Neural progenitor cell (in vitro differentiated cells): ENCODE data around the gene ACE2. TPM values are rescaled to one million over a fixed set of nuclear protein-coding genes. Genes with fewer than 3 reads are reported as not detected.
A peak's percentile ranks its signal among the peaks of the same experiment; 100 is the strongest.

ENCODE experiments used
- DNase-seq: peaks from one replicate; pipeline ENCODE4 v3.0.0-alpha.2; 2016; ENCODE audit warnings: low spot score
- H2AFZ ChIP-seq: fragments of 200-600 bp; sonication (generic); replicated peaks from 2 replicates; pipeline ENCODE4 v1.6.1; 2016; ENCODE audit warnings: antibody characterized with exemption
- H3F3A ChIP-seq: fragments of 200-600 bp; sonication (generic); 2 replicates; pipeline ENCODE4 v1.6.1; 2016; ENCODE audit warnings: antibody characterized with exemption, low read depth
- H3K27ac ChIP-seq: fragments of 200-600 bp; sonication (generic); 2 replicates; pipeline ENCODE4 v1.5.1; 2016; ENCODE audit warnings: mild to moderate bottlenecking
- H3K27me3 ChIP-seq: fragments of 200-600 bp; sonication (generic); 2 replicates; pipeline ENCODE4 v1.6.1; 2016; ENCODE audit warnings: mild to moderate bottlenecking, moderate library complexity
- H3K36me3 ChIP-seq: fragments of 200-600 bp; sonication (generic); 2 replicates; pipeline ENCODE4 v1.5.1; 2016
- H3K4me1 ChIP-seq: fragments of 200-600 bp; sonication (generic); 2 replicates; pipeline ENCODE4 v1.6.1; 2016; ENCODE audit warnings: mixed run types
- H3K4me2 ChIP-seq: fragments of 200-600 bp; sonication (generic); 2 replicates; pipeline ENCODE4 v1.6.1; 2016
- H3K4me3 ChIP-seq: fragments of 200-600 bp; sonication (generic); 2 replicates; pipeline ENCODE4 v1.5.1; 2016
- H3K79me2 ChIP-seq: fragments of 200-600 bp; sonication (generic); 2 replicates; pipeline ENCODE4 v1.6.1; 2016; ENCODE audit warnings: low read depth
- H3K9ac ChIP-seq: fragments of 200-600 bp; sonication (generic); 2 replicates; pipeline ENCODE4 v1.6.1; 2016
- H3K9me3 ChIP-seq: fragments of 200-600 bp; sonication (generic); 2 replicates; pipeline ENCODE4 v1.5.1; 2016; ENCODE audit warnings: low read depth
- H4K20me1 ChIP-seq: fragments of 200-600 bp; sonication (generic); 2 replicates; pipeline ENCODE4 v1.6.1; 2016; ENCODE audit warnings: low read depth
- H3K27ac Mint-ChIP-seq: 3 replicates; pipeline ENCODE4 v1.8.0; 2021; ENCODE audit warnings: mixed read lengths
- H3K27me3 Mint-ChIP-seq: 2 replicates; pipeline ENCODE4 v1.8.0; 2022; ENCODE audit warnings: low read depth, mild to moderate bottlenecking, inconsistent platforms, moderate library complexity, mixed read lengths; ENCODE audit not compliant: insufficient read depth
- H3K36me3 Mint-ChIP-seq: 3 replicates; pipeline ENCODE4 v1.8.0; 2021; ENCODE audit warnings: mixed read lengths
- H3K4me1 Mint-ChIP-seq: 3 replicates; pipeline ENCODE4 v1.8.0; 2021; ENCODE audit warnings: mixed read lengths
- H3K4me3 Mint-ChIP-seq: 3 replicates; pipeline ENCODE4 v1.8.0; 2021; ENCODE audit warnings: mild to moderate bottlenecking, moderate library complexity, mixed read lengths
- H3K9me3 Mint-ChIP-seq: 3 replicates; pipeline ENCODE4 v1.8.0; 2020; ENCODE audit warnings: mixed read lengths
- CTCF ChIP-seq: fragments of 200-600 bp; sonication (generic); IDR thresholded peaks from 2 replicates; pipeline ENCODE4 v1.5.1; 2017; ENCODE audit warnings: antibody characterized with exemption, mild to moderate bottlenecking
- EZH2 ChIP-seq: fragments of 200-600 bp; sonication (generic); IDR thresholded peaks from 2 replicates; pipeline ENCODE4 v1.6.1; 2017; ENCODE audit warnings: antibody characterized with exemption, mild to moderate bottlenecking, moderate library complexity
- EZH2phosphoT487 ChIP-seq: fragments of 200-600 bp; sonication (generic); IDR thresholded peaks from 2 replicates; pipeline ENCODE4 v1.6.1; 2017; ENCODE audit warnings: antibody characterized with exemption
- total RNA-seq: library from RNA; depleted of rRNA; stranded (reverse); fragments of >200 nt; gene quantifications from 2 replicates; pipeline ENCODE4 v1.2.3, GENCODE V29; 2015; ENCODE audit warnings: low replicate concordance

The ACE2 gene
- total RNA-seq, 1 donor from 2014 or later = 0.17 TPM

GRCh38 chrX:15645266-15645665 lies 44.5 kb upstream of the ACE2 start:
- DNase-seq = peak; percentile 17
- peak; percentile 26 for TF ChIP-seq CTCF
- TF ChIP-seq EZH2phosphoT487 = no peak
- H2AFZ ChIP-seq = peak overlapping the region; percentile 51

GRCh38 chrX:15644560-15644872 lies 43.8 kb upstream of the ACE2 start:
- H3K79me2 ChIP-seq = no peaks in the 10 kb centered on the region
- Mint-ChIP-seq H3K4me1 (peaks cover 4% of the 10 kb centered on the region), H3K36me3 (no peaks in the 10 kb centered on the region), H3K27ac (no peak overlapping the region), H3K4me3 (no peak overlapping the region), H3K9me3 (no peaks in the 10 kb centered on the region), H3K27me3 (no peaks in the 10 kb centered on the region)
- no peak overlapping the region for H3K4me3 ChIP-seq
- H3K4me2 ChIP-seq = no peak overlapping the region
- no peaks in the 10 kb centered on the region for H3K27me3 ChIP-seq
- H3F3A ChIP-seq = no peaks in the 10 kb centered on the region
- no peak for TF ChIP-seq EZH2phosphoT487
- TF ChIP-seq EZH2 = no peak
- TF ChIP-seq CTCF = no peak
- DNase-seq = no peak
- no peaks in the 10 kb centered on the region for H3K36me3 ChIP-seq
- H3K9me3 ChIP-seq = no peaks in the 10 kb centered on the region
- H2AFZ ChIP-seq = no peak overlapping the region
- no peaks in the 10 kb centered on the region for H3K4me1 ChIP-seq
- no peak overlapping the region for H3K27ac ChIP-seq
- H3K9ac ChIP-seq = no peak overlapping the region
- H4K20me1 ChIP-seq = no peaks in the 10 kb centered on the region

More at GRCh38 chrX:15645266-15645665, 44.5 kb upstream of the ACE2 start:
- H3K9ac ChIP-seq = no peak overlapping the region
- no peaks in the 10 kb centered on the region for H3K9me3 ChIP-seq
- H3K36me3 Mint-ChIP-seq = no peaks in the 10 kb centered on the region
- no peak overlapping the region for H3K27ac ChIP-seq
- H3K79me2 ChIP-seq = no peaks in the 10 kb centered on the region
- H4K20me1 ChIP-seq = no peaks in the 10 kb centered on the region
- H3K27me3 Mint-ChIP-seq = no peaks in the 10 kb centered on the region
- H3K36me3 ChIP-seq = no peaks in the 10 kb centered on the region
- H3K27me3 ChIP-seq = no peaks in the 10 kb centered on the region
- H3K27ac Mint-ChIP-seq = no peak overlapping the region
- no peaks in the 10 kb centered on the region for H3K9me3 Mint-ChIP-seq
- no peak overlapping the region for H3K4me3 ChIP-seq
- H3K4me2 ChIP-seq = no peak overlapping the region
- peaks cover 4% of the 10 kb centered on the region for H3K4me1 Mint-ChIP-seq
- H3F3A ChIP-seq = no peaks in the 10 kb centered on the region
- no peak overlapping the region for H3K4me3 Mint-ChIP-seq
- H3K4me1 ChIP-seq = no peaks in the 10 kb centered on the region

GRCh38 chrX:15643786-15644559 lies 43.2 kb upstream of the ACE2 start:
- Mint-ChIP-seq H3K36me3 (no peaks in the 10 kb centered on the region), H3K4me1 (peaks cover 4% of the 10 kb centered on the region), H3K9me3 (no peaks in the 10 kb centered on the region), H3K27me3 (no peaks in the 10 kb centered on the region), H3K4me3 (no peak overlapping the region), H3K27ac (no peak overlapping the region)
- Histone ChIP-seq H3K4me2 (no peak overlapping the region), H3K79me2 (no peaks in the 10 kb centered on the region), H3K9ac (no peak overlapping the region), H3K9me3 (no peaks in the 10 kb centered on the region), H3K4me1 (no peaks in the 10 kb centered on the region), H4K20me1 (no peaks in the 10 kb centered on the region), H3K27ac (no peak overlapping the region), H3K27me3 (no peaks in the 10 kb centered on the region), H3K4me3 (no peak overlapping the region), H2AFZ (no peak overlapping the region), H3K36me3 (no peaks in the 10 kb centered on the region), H3F3A (no peaks in the 10 kb centered on the region)
- no peak for DNase-seq
- TF ChIP-seq EZH2 (no peak), EZH2phosphoT487 (no peak), CTCF (no peak)
